Kidney epithelial cell (primary cell): ENCODE data around the gene SPIC. TPM values are rescaled to one million over a fixed set of nuclear protein-coding genes. Genes with fewer than 3 reads are reported as not detected.
"Not testable (repeated sequence)": the region's sequence is repeated elsewhere in the genome, so short reads cannot be mapped to it uniquely, and the experiment has no call there.

ENCODE experiments used
- DNase-seq: peaks from one replicate; pipeline ENCODE4 v3.0.0-alpha.2; 2010; ENCODE audit warnings: low read depth
- H3K27me3 ChIP-seq: 2 replicates; pipeline ENCODE4 v1.6.0; 2011; ENCODE audit warnings: low read length; ENCODE audit not compliant: control insufficient read depth, insufficient read depth
- H3K36me3 ChIP-seq: 2 replicates; pipeline ENCODE4 v1.5.1; 2011; ENCODE audit warnings: low read length; ENCODE audit not compliant: control insufficient read depth, insufficient read depth
- H3K4me3 ChIP-seq: 2 replicates; pipeline ENCODE4 v1.5.1; 2011; ENCODE audit warnings: low read depth, mild to moderate bottlenecking, control low read depth, low read length
- total RNA-seq: library from RNA; depleted of rRNA; stranded (reverse); fragments of >200 nt; gene quantifications from 2 replicates; pipeline ENCODE4 v1.2.3, GENCODE V29; 2015
- TF ChIP-seq, protein P1 (sequence below): IDR thresholded peaks from 2 replicates; pipeline ENCODE4 v1.5.1; 2011; ENCODE audit warnings: mild to moderate bottlenecking, moderate library complexity, low read length, control low read depth, inconsistent platforms; ENCODE audit not compliant: insufficient read depth, poor library complexity, severe bottlenecking

Gene SPIC
- total RNA-seq, 1 donor from 2014 or later, result not detected

DNA sequence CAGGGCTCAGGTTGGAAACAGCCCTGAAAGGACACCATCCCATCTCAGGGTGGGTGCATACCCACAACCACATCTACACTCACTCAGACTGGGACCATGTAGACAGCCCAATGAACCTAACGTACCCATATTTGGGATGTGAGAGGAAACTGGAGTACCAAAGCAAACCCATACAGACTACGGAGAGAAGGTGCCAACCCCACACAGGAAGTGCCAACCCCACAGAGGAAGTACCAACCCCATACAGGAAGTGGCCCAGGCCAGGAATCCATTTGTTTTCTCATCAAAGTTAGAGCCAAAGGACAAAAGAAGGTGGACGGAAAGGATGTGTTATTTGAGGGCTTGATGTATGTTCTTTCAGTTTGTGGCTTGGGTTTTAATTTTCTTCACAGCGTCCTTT, 19.5 kb upstream of the SPIC start:
- no peak for DNase-seq
- Histone ChIP-seq H3K36me3 (no peaks in the 10 kb centered on the region), H3K4me3 (no peak overlapping the region), H3K27me3 (no peaks in the 10 kb centered on the region)
- TF ChIP-seq, protein P1, sequence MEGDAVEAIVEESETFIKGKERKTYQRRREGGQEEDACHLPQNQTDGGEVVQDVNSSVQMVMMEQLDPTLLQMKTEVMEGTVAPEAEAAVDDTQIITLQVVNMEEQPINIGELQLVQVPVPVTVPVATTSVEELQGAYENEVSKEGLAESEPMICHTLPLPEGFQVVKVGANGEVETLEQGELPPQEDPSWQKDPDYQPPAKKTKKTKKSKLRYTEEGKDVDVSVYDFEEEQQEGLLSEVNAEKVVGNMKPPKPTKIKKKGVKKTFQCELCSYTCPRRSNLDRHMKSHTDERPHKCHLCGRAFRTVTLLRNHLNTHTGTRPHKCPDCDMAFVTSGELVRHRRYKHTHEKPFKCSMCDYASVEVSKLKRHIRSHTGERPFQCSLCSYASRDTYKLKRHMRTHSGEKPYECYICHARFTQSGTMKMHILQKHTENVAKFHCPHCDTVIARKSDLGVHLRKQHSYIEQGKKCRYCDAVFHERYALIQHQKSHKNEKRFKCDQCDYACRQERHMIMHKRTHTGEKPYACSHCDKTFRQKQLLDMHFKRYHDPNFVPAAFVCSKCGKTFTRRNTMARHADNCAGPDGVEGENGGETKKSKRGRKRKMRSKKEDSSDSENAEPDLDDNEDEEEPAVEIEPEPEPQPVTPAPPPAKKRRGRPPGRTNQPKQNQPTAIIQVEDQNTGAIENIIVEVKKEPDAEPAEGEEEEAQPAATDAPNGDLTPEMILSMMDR, result no peak

DNA sequence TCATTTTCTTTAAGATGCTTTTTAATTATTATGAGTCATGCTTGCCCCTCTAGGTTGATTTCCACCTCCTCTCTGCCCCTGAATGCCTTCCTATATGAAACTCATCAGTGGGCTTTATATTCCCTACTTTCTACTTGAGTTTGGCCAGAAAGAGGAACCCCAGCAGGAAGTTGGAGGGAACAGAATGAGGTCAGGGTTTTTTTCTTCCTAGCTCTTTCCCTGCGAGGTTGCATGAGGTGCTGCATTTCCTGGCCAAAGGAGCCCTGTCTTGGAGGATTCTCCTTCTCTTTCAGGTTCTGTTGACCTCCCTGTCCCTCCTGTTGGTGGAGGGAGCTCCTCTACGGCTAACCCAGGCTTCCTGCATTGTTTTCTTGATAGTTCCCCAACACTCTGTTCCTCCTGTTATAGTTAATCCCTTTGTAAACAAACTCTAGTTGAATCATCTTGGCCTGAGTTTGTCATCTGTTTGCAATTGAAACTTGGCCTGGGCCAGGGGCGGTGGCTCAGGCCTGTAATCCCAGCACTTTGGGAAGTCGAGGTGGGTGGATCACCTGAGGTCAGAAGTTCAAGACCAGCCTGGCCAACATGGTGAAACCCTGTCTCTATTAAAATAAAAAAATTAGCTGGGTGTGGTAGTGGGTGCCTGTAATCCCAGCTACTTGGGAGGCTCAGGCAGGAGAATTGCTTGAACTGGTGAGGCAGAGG, 15.3 kb upstream of the SPIC start:
- Histone ChIP-seq H3K27me3 (no peaks in the 10 kb centered on the region), H3K36me3 (no peaks in the 10 kb centered on the region), H3K4me3 (no peak overlapping the region)
- TF ChIP-seq, protein P1, result no peak
- no peak for DNase-seq

DNA sequence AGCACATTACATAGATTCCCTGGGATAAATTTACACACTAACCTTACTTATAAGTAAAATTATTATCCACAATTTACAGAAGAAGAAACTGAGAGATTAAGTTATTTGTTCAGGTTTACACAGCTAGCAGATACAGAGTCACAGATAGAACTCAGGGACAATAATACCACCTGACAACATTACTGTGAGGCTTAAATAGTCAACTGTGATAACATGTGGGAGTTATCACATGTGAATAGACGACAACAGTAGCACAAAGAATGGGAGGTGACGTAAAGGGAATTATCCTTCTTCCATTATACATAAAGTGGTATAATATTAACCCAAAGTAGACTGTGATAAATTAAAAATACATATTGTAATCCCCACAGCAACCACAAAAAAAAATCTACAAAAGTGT, 6.2 kb upstream of the SPIC start:
- Histone ChIP-seq H3K36me3 (no peaks in the 10 kb centered on the region), H3K4me3 (no peak overlapping the region), H3K27me3 (no peaks in the 10 kb centered on the region)
- TF ChIP-seq, protein P1, result no peak
- DNase-seq, result no peak

DNA sequence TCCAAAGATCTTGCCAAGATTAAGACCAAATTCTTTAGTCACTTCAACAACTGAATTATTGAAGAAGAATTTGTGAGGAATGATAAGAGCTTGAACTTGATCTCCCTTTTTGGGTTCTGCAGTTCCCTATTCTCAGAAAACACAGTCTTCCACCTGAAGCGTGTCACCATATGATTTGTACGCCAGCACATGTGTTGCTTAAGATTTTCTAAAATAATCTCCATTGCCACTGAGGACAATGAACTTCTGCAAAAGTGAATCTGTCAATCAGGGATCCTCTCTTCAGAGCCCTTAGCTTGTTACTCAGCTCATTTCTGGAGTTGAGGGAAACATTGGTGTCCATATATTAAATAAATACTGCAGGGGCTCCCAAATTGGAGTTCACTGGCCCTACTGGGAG, 4.2 kb upstream of the SPIC start:
- no peaks in the 10 kb centered on the region for H3K27me3 ChIP-seq
- H3K4me3 ChIP-seq, result no peak overlapping the region
- TF ChIP-seq, protein P1, result no peak
- no peak for DNase-seq
- H3K36me3 ChIP-seq, result no peaks in the 10 kb centered on the region

DNA sequence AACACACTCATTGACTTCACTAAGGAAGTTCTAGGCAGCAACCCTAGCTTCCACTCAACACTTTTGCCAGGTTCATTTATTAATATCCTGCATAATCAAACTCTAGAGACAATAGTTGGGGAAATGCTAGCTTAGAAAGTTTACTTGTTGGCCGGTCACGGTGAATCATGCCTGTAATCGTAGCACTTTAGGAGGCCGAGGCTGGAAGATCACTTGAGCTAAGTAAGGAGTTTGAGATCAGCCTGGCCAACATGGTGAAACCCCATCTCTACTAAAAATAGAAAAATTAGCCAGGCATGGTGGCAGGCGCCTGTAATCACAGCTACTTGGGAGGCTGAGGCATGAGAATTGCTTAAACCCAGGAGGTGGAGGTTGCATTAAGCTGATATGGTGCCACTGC, 3.3 kb upstream of the SPIC start:
- not testable (repeated sequence) for H3K27me3 ChIP-seq, H3K36me3 ChIP-seq, DNase-seq, H3K4me3 ChIP-seq

DNA sequence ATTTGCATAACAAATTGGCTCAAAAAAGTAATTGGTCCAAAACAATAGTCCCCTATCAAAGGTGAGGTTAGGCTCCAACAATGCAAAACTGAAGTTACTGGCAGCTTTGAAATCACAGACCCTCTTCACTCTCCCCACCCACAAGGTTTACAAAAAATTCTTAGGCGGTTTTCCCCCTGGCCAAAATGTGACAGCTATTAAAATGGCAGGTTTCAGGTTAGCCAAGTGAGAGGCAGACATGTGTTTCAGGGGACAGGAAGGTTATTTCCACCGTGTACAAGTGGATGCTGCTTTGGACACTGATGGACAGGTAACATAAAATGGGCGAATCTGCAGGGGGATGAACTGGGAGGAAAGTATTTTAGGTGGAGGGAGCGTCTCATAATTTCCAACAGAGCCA, 888 bp upstream of the SPIC start:
- Histone ChIP-seq H3K36me3 (no peaks in the 10 kb centered on the region), H3K4me3 (no peak overlapping the region), H3K27me3 (no peaks in the 10 kb centered on the region)
- no peak for DNase-seq
- TF ChIP-seq, protein P1, result no peak
